ENCODE results near the gene ABCC4. TPM values are rescaled to one million over a fixed set of nuclear protein-coding genes. Genes with fewer than 3 reads are reported as not detected.

Gene ABCC4
- total RNA-seq, 2 donors from 2014 or later: 2.8 to 12.2 TPM

GRCh38 chr13:95136638-95137037 is 164.6 kb downstream of the ABCC4 start:
- DNase-seq (ENCODE audit: low spot score): no peak
- H3K27ac ChIP-seq: no peak overlapping the region
- no peak for ATAC-seq (ENCODE audit: insufficient number of reproducible peaks, low FRiP score, low read depth)
- H3K9me3 ChIP-seq: no peaks in the 10 kb centered on the region
- H3K27me3 ChIP-seq (replicated peaks; ENCODE audit: insufficient read depth): no peaks in the 10 kb centered on the region
- no peak overlapping the region for H3K4me3 ChIP-seq
- H3K4me1 ChIP-seq (ENCODE audit: control insufficient read depth in 1 of 2, low read depth in 2 of 2): no peaks in the 10 kb centered on the region
- H3K36me3 ChIP-seq: no peaks in the 10 kb centered on the region
- TF ChIP-seq, protein P1, sequence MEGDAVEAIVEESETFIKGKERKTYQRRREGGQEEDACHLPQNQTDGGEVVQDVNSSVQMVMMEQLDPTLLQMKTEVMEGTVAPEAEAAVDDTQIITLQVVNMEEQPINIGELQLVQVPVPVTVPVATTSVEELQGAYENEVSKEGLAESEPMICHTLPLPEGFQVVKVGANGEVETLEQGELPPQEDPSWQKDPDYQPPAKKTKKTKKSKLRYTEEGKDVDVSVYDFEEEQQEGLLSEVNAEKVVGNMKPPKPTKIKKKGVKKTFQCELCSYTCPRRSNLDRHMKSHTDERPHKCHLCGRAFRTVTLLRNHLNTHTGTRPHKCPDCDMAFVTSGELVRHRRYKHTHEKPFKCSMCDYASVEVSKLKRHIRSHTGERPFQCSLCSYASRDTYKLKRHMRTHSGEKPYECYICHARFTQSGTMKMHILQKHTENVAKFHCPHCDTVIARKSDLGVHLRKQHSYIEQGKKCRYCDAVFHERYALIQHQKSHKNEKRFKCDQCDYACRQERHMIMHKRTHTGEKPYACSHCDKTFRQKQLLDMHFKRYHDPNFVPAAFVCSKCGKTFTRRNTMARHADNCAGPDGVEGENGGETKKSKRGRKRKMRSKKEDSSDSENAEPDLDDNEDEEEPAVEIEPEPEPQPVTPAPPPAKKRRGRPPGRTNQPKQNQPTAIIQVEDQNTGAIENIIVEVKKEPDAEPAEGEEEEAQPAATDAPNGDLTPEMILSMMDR (IDR thresholded peaks at IDR 0.05): no peak

DNA sequence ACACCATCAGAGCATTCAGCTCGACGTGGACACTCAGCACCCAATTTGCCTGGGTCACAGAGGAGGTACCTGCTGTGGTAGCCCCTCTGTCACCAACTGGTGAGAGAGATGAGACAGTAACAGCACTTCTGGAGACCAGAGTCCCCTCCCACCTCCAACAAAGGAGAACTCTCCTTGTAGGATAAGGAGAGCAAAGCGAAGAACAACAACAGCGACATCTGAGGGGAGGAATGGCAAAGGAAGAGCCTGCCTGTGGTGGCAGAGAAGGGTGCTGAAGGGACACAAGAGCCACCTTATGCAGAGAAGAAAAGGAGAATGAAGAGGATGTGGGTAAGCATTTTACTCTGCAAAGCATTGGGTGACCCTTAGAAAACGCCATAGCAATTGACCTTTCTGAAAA is 167.8 kb downstream of the ABCC4 start:
- no peak for DNase-seq (ENCODE audit: low spot score)
- no peak overlapping the region for H3K4me3 ChIP-seq
- H3K36me3 ChIP-seq: no peaks in the 10 kb centered on the region
- TF ChIP-seq, protein P1 (IDR thresholded peaks at IDR 0.05): no peak
- no peaks in the 10 kb centered on the region for H3K27me3 ChIP-seq (replicated peaks; ENCODE audit: insufficient read depth)
- no peaks in the 10 kb centered on the region for H3K4me1 ChIP-seq (ENCODE audit: control insufficient read depth in 1 of 2, low read depth in 2 of 2)
- ATAC-seq (ENCODE audit: insufficient number of reproducible peaks, low FRiP score, low read depth): no peak
- H3K9me3 ChIP-seq: no peaks in the 10 kb centered on the region
- no peak overlapping the region for H3K27ac ChIP-seq

GRCh38 chr13:95129004-95129403 is 172.2 kb downstream of the ABCC4 start:
- no peak overlapping the region for H3K27ac ChIP-seq

DNA sequence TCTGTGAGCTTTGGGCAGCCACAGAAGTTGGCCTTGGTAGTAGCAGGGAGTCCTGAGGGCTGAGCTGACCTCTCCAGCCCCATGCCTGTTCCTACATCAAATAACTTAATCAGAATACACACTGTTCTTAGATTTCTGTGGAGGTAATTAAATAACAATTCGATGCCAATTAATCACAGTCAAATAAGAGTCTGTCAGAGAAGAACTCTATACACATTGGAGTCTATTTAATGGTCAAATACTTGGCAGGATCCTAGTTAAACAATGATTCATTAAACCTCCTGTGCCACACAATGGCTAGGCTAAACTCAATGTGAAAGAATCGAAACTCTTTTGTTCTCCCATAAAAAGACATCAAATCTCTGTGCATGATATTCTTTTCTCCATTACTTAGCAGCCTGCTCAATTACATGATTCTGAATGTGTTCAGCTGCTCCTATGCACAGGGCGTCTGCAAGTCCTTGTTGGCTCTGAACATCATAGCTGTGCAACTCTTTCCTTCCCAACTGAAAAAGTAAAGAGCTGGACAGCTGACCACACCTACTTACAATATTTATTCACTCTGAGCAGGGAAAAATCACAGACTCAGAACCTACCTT is 173.1 kb downstream of the ABCC4 start:
- Histone ChIP-seq H3K36me3 (no peaks in the 10 kb centered on the region), H3K4me1 (ENCODE audit: control insufficient read depth in 1 of 2, low read depth in 2 of 2) (no peaks in the 10 kb centered on the region), H3K9me3 (no peaks in the 10 kb centered on the region), H3K4me3 (no peak overlapping the region), H3K27ac (no peak overlapping the region), H3K27me3 (replicated peaks; ENCODE audit: insufficient read depth) (no peaks in the 10 kb centered on the region)
- DNase-seq (ENCODE audit: low spot score) (no peak), ATAC-seq (ENCODE audit: insufficient number of reproducible peaks, low FRiP score, low read depth) (no peak)
- TF ChIP-seq, protein P1 (IDR thresholded peaks at IDR 0.05): no peak

More at GRCh38 chr13:95129004-95129403, 172.2 kb downstream of the ABCC4 start:
- no peak for DNase-seq (ENCODE audit: low spot score)
- Histone ChIP-seq H3K4me3 (no peak overlapping the region), H3K27me3 (replicated peaks; ENCODE audit: insufficient read depth) (no peaks in the 10 kb centered on the region), H3K4me1 (ENCODE audit: control insufficient read depth in 1 of 2, low read depth in 2 of 2) (no peaks in the 10 kb centered on the region), H3K9me3 (no peaks in the 10 kb centered on the region), H3K36me3 (no peaks in the 10 kb centered on the region)
- TF ChIP-seq, protein P1 (IDR thresholded peaks at IDR 0.05): no peak
- no peak for ATAC-seq (ENCODE audit: insufficient number of reproducible peaks, low FRiP score, low read depth)

- no peaks in the 10 kb centered on the region for H3K36me3 ChIP-seq
- DNase-seq (ENCODE audit: low spot score) (no peak), ATAC-seq (ENCODE audit: insufficient number of reproducible peaks, low FRiP score, low read depth) (no peak)
- H3K9me3 ChIP-seq: no peaks in the 10 kb centered on the region
- TF ChIP-seq, protein P1 (IDR thresholded peaks at IDR 0.05): no peak
- H3K27ac ChIP-seq: no peak overlapping the region
- no peaks in the 10 kb centered on the region for H3K27me3 ChIP-seq (replicated peaks; ENCODE audit: insufficient read depth)
- H3K4me3 ChIP-seq: no peak overlapping the region
- H3K4me1 ChIP-seq (ENCODE audit: control insufficient read depth in 1 of 2, low read depth in 2 of 2): no peaks in the 10 kb centered on the region
Observed at GRCh38 chr13:95124959-95125358, 176.3 kb downstream of the ABCC4 start.

All from thoracic aorta (tissue), 2 donors.